Midbrain (tissue), 1 donor: ENCODE data around the gene AFG1L.
"Not testable (repeated sequence)": the region's sequence is repeated elsewhere in the genome, so short reads cannot be mapped to it uniquely, and the experiment has no call there.

Experiments used
- DNase-seq: peaks from one replicate; lab custom pipeline; 2025; lab: John Stamatoyannopoulos, UW

AFG1L gene

GRCh38 chr6:108518714-108519576, 224.1 kb downstream of the AFG1L start:
- DNase-seq, result no peak

GRCh38 chr6:108521616-108522107, 226.8 kb downstream of the AFG1L start:
- DNase-seq, result no peak

GRCh38 chr6:108523697-108524096, 228.8 kb downstream of the AFG1L start:
- DNase-seq, result no peak

GRCh38 chr6:108524528-108525248, 229.8 kb downstream of the AFG1L start:
- DNase-seq, result no peak

GRCh38 chr6:108526739-108527174, 231.9 kb downstream of the AFG1L start:
- DNase-seq, result peak; percentile 44

- DNase-seq, result no peak
Measured at GRCh38 chr6:108528878-108529277, 234.0 kb downstream of the AFG1L start.

- no peak for DNase-seq
Measured at GRCh38 chr6:108531332-108531731, 236.5 kb downstream of the AFG1L start.

GRCh38 chr6:108535114-108535742, 240.4 kb downstream of the AFG1L start:
- DNase-seq, result no peak

GRCh38 chr6:108535920-108536535, 241.2 kb downstream of the AFG1L start:
- DNase-seq, result not testable (repeated sequence)

- DNase-seq, result peak; percentile 83
Measured at GRCh38 chr6:108541843-108542759, 247.2 kb downstream of the AFG1L start.

GRCh38 chr6:108543175-108543940, 248.5 kb downstream of the AFG1L start:
- no peak for DNase-seq

- DNase-seq, result no peak
Measured at GRCh38 chr6:108544606-108545005, 249.8 kb downstream of the AFG1L start.

GRCh38 chr6:108546079-108547049, 251.5 kb downstream of the AFG1L start:
- no peak for DNase-seq

GRCh38 chr6:108549241-108549640, 254.4 kb downstream of the AFG1L start:
- no peak for DNase-seq

- no peak for DNase-seq
Measured at GRCh38 chr6:108549741-108550140, 254.9 kb downstream of the AFG1L start.

- no peak for DNase-seq
Measured at GRCh38 chr6:108550256-108550655, 255.4 kb downstream of the AFG1L start.

- no peak for DNase-seq
Measured at GRCh38 chr6:108555399-108556052, 260.7 kb downstream of the AFG1L start.

- no peak for DNase-seq
Measured at GRCh38 chr6:108556250-108556649, 261.4 kb downstream of the AFG1L start.
